ENCODE measurements around the gene SIPA1L3.
A peak's percentile ranks its signal among the peaks of the same experiment; 100 is the strongest.

SIPA1L3 gene

DNA sequence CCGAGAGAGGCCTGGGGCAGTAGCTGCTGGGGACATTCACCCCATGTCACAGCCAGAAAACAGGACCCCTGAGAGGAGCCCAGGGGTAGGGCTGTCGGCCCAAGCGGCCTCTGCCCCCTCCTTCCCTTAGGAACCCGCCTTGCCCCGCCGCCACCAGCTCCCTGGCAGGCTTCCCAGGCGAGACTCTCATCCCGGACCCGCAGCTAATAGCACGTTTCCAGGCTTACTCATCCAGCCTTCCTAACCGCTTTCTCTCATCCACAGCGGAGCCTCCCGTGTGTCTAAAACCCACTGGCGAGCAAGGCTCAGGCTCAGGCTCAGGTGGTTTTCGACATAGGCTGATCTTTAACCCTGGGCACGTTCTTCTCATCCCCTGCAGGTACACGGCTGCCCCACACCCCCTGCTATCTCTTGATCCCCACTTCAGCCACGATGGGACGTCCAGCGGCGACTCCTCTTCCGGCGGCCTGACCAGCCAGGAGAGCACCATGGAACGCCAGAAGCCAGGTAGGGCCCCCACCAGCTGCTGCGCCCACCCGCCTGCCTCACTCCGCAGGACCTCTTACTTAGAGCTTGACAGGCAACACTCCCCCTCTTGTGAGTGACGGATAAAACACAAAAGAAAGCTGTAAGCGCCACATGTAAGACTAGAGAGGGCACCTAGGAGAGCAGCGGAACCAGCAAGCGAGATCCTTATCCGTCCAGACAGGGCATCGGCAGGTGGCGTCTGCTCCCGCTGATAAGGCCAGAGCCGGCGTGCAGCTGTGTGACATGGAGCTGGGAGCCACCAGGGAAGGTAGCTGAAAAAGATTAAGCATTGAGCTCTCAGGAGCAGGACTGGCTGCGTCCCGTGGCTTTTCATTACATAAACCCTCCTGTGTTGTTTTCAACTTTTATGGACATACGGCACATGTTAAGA is 245.7 kb downstream of the SIPA1L3 start:
- ATAC-seq, result no peak
- no peak for DNase-seq

DNA sequence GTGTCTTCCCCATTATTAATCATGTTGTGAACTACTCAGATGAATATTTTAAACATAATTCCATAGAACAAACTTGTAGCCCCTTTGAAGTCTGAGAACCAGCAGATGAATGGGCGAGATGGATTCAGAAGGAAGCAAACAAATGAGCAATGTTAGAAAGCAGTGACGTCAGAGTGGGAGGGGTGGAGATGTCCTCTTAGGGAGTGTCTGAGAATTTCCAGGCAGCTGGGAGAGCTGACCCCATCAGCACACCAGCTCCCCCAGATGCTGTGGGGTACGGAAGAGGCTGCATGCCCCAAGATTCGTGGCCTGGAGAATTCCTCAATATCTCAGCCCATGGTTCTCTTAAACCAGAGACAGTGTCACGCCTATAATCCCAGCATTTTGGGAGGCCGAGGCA is 248.4 kb downstream of the SIPA1L3 start:
- ATAC-seq (no peak), DNase-seq (no peak)

DNA sequence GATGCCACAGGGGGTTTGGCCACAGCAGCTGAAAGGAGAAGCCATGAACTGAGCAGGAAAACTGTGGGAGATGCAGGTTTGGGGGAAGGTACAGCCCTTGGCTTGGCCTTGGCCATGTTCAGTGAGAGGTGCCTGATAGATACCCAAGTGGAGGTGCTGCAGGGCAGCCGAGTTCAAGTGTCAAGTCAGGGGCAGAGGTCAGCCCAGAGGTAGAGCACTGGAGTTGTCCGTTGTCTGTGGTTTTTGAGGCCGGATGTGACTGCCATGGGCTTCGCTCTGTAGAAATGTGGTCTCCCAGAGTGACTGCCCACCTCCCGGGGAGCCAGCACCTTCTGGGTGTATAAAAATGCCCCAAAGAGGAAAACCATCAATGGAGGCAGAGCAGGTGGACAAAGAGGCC is 251.7 kb downstream of the SIPA1L3 start:
- no peak for DNase-seq
- ATAC-seq, result no peak

DNA sequence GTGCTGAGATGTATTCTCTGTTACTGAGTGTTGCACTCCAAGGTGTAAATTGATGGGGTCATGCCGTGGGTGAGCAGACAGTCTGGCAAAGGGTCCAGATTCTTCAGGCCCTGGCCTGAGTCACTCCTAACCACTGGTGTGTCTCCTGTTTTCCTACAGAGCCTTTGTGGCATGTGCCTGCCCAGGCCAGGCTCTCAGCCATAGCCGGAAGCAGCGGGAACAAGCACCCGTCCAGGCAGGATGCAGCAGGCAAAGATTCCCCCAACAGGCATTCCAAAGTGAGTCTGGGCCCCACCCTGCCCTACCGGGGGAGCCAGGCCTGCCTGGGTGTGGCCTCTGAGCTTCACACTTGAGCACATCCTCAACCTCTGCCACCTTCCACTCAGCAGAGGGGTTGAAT is 255.1 kb downstream of the SIPA1L3 start:
- ATAC-seq, result no peak
- DNase-seq, result no peak

DNA sequence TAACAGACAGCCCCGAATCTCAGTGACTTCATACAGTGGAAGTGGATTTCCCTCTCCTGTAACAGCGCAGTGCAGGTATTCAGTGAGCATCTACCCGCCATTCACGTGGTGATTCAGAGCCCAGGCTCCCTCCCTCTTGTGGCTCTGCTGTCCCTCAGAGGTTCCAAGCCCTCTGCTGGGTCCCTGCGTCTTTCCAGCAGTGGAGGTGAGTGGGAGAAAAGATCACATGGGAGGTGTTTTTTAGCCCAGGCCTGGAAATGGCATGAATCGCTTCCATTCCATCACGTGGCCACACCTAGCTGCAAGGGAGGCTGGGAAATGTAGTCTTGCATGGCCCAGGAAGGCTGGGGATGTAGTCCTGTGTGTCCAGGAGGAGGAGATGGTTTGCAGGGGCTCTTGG is 255.6 kb downstream of the SIPA1L3 start:
- DNase-seq, result no peak
- ATAC-seq, result no peak

DNA sequence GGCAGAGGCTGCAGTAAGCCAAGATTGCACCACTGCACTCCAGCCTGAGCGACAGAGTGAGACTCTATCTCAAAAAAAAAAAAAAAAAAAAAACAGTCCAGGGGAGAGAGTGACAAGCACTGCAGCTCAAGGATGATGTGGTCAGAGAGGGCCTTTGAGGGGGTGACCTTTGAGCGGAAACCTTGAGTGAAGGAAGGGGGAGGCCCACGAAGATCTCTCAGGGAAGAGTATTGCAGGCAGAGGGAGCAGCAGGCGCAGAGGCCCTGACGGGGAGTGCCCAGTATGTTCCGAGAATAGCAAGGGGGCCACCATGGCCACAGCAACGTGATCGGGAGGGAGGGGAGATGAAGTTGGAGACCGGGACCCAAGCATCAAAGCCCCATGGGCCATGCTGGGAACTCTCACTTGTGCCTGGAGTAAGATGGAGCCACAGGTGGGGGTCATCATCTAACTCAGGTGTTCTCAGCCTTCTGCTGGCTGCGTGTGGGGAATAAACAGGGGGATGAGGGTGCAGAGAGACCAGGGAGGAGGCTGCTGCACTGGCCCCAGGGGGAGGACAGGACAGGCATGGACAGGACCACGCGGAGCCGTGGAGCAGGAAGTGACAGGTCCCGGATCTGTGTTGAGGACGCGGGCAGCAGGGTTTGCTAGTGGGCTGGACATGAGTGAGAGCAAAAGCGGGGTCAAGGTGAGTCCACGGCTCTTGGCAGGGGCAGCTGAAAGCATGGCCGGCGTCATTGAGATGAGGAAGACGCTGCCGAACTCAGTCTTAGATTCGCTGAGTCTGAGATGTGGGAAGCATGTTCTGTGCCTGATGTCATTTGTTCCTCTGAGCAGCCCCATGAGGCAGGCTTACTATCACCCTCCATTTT is 256.6 kb downstream of the SIPA1L3 start:
- DNase-seq (no peak), ATAC-seq (peak; percentile 65)

DNA sequence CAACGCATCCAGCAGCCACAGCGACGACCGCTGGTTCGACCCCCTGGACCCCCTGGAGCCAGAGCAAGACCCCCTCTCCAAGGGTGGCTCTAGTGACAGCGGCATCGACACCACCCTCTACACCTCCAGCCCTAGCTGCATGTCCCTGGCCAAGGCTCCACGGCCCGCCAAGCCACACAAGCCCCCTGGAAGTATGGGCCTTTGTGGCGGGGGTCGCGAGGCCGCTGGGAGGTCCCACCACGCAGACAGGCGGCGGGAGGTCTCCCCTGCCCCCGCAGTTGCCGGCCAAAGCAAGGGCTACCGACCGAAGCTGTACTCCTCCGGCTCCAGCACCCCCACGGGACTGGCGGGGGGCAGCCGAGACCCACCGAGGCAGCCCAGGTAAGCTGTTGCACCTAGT is 257.5 kb downstream of the SIPA1L3 start:
- ATAC-seq (no peak), DNase-seq (no peak)

DNA sequence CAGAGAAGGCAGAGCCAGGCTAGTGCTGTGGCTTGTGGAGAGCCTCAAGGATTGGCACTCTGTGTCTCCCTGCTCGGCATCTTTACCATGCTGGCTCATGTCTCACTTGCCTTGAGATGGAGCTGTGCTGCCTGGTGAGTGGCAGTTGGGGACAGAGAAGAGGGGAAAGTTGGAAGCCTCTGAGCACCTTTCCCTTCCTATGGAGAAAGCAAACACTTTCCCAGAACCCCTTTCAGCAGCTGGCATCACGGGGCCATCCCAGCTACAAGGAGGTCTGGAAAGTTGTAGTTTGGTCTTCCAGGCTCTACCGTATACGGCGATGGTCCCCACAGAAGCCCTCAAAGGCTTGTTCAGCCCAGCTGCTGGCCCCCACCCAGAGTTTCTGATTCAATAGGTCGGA is 258.3 kb downstream of the SIPA1L3 start:
- ATAC-seq, result no peak
- DNase-seq, result no peak

DNA sequence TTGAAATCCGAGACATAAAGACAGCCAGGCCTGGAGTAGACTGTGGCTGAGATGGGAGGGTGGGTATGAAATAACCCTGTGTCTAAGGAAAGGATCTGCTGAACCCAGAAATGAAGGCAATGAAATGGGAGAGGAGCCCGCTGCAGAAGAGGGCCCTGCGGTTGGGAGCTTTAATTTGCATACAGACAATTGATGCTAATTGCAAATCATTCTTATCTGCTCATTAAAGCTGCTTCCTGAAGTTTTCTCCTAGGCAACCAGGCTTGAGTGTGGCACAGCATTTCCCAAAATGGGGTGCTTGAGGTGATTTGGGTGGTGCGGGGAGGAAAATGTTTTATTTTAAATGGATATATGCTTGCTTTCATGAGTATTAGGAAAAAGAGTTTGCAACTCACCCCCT is 261.6 kb downstream of the SIPA1L3 start:
- DNase-seq (no peak), ATAC-seq (no peak)

DNA sequence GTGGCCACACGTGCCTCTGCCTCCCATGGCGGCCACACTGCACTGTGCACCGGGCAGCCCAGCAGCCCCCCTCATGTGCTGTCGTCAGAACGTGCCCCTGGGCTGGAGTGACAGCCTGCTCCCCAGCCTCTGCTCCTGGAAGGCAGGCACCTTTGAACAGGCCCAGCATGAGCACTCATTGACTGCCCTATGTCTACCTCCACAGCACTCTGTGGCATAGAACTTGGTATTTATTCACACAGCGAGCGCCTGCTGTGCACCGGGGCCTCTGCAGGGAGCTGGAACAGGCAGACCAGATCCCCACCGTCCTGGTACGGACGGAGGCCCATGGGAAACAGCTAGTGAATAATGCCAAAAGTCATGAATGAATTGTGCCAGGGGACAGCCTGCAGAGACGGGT is 263.3 kb downstream of the SIPA1L3 start:
- ATAC-seq (no peak), DNase-seq (no peak)

DNA sequence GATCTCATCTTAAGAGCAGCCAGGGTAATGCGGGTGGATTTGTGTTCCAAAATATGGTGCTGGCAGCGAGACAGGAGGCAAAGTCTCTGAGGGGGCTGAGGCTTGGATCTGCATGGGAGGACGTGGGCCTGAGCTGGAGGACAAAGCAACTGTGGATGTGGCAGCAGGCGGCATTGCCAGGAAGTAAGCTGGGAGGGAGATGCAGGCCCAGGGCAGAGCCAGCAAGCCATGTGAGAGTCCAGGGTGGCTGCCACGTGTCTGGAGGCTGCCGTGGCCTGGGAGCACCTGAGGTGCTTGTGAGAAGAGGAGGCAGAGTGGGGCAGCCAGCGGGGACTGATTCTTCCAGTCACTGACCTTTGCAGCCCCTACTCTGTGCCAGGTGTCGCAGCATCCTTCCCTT is 265.0 kb downstream of the SIPA1L3 start:
- DNase-seq (no peak), ATAC-seq (no peak)

DNA sequence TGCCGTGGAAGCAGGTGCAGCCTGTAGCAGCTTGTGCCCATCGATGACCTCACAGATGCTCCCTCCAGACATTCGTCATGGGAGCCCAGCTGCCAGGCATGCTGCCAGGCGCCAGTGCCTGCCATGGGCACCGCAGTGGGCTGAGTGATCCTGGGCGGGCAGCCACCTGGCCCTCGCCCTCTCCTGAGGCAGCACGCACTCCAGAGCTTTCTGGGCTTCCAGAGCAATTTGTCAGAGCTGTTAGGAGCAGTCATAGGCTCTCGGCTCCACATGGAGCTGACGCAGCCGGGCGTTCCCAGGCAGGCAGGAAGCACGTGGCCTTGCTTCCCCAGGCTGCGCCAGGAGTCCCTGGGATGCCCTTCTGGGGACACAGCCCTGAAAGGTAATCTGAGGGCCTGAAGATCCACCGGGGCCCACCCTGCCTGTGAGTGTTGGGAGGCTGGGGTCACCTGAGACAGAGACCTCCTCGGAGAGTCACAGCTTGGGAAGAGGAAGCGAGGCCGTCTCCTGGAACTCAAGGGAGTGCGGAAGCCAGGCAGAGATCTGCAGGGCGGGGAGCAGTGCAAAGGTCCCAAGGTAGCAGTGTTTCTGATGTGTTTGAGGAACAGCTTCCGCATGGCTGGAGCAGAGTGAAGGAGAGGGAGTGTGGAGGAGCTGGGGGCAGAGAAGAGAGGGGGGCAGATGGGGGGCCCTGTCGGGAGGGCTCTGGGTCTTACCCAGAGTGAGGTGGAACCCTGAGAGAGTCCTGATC is 266.5 kb downstream of the SIPA1L3 start:
- no peak for DNase-seq
- ATAC-seq, result peak; percentile 9

DNA sequence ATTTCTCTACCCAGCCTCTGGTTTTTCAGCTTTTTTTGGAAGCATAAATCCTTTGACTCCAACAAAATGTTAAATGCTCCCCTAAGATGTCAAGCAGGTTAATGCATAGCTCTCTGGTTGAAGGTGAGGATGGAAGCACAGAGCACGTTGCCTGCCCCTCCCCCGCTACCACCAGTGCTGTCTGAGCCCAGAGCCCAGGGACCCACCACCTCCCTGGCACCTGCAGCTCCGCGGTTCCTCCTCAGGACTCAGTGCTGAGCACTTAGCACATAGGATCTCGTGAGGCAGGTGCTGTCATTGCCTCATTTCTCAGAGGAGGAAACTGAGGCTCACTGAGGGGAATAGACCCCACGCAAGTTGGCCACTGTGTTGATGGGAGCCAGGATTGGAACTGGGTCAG is 268.4 kb downstream of the SIPA1L3 start:
- no peak for DNase-seq
- ATAC-seq, result no peak

DNA sequence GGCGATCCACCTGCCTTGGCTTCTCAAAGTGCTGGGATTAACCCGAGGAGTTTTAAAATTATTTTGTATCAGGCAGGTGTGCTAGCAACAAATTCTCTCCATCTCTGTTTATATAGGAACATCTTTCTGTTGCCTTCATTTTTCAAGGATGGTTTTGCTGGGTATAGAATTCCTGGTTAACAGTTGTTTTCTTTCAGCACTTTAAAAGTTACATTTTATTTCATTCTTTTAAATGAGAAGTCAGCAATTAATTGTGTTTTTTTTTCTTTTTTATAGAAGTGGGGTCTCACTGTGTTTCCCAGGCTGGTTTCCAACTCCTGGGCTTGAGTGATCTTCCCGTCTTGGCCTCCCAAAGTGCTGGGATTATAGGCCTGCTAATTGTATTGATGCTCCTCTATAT is 273.1 kb downstream of the SIPA1L3 start:
- no peak for ATAC-seq

DNA sequence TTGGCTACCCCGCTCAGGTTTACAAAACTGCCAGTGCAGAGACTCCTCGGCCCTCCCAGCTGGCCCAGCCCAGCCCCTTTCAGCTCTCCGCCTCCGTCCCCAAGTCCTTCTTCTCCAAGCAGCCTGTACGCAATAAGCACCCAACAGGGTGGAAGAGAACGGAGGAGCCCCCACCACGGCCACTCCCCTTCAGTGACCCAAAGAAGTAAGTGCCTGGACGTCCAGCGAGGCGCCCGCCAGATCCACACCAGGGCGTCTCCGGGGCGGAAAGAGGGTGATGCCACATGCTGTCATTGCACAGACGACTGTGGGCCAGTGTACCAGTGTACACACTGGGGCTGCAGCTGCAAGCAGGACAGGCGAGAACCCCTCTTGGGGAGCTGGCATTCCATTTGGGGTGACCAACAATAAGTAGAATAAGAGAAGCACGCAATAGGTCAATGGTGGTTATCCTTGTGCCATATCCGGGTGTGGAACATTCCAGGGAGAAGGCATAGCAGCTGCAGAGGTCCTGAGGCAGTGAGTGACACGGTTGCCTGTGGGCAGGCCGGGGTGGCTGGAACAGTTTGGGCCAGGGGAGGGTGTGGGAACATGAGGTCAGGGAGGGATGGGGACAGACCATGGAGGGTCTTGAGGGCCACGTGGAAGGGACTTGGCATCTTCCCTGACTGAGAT is 275.7 kb downstream of the SIPA1L3 start:
- ATAC-seq, result no peak

More for the DNA sequence above, 273.1 kb downstream of the SIPA1L3 start:
- no peak for DNase-seq

DNA sequence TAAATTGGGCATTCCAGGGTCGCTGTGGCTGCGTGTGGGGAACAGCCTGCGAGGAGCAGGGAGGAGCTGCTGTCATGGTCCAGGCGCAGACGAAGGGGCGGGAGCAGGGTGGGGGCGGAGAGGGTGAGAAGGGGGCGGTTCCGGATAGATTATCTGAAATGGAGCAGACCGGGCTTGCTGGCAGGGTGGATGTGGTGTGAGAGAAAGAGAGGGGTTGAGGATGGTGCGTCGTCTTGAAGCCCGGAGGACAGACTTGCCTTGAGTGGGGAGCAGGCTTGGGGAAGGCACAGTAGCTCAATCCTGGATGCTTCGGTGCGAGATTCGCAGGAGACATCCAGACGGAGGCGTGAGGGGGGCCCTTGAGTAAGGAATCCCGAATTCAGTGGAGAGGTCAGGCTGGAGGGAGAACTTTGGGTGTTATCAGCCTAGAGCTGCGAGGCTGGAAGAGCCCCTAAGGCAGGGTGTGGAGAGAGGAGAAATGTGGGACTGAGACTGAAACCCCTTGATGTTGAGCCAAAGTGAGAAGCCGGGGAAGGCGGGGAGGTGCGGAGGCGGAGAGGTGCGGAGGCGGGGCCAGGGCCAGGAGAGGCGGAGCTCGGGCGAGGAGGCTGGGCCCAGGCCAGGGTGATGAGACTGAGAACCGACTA is 276.4 kb downstream of the SIPA1L3 start:
- DNase-seq (no peak), ATAC-seq (no peak)

More for the DNA sequence above, 275.7 kb downstream of the SIPA1L3 start:
- no peak for DNase-seq

DNA sequence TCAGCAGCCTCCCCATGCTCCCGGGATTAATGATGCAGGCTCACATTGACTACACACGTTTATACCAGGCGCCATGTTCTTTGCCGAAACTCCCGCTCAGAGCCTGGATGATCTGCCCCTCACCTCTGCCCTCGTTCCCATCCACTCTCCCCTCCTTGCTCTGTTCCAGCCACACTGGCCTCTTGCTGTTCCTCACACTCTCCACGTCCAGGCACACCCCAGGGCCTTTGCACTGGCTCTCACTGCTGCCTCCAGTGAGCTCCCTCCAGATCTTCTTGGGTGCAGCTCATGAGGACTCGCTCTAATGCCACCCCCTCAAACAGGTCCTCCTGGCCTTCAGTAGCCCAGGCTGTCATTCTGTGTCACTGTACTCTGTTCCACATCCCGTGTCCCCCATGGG is 277.8 kb downstream of the SIPA1L3 start:
- DNase-seq (no peak), ATAC-seq (no peak)

DNA sequence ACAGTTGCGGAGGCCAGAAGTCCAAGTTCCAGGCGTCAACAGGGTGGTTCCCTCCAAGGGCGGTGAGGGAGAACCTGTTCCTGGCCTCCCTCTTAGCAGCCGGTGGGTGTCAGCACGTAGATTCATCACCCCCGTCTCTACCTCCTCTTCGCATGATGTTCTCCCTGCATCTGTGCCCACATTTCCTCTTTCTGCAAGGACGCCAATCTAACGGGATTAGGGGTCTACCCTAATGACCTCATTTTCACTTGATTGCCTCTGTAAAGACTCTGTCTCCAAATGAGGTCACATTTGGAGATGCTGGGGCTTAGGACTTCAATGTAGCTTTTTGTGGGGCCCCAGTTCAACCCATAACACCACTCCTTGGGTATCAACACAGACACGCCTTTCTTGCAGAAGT is 278.6 kb downstream of the SIPA1L3 start:
- no peak for DNase-seq
- no peak for ATAC-seq

DNA sequence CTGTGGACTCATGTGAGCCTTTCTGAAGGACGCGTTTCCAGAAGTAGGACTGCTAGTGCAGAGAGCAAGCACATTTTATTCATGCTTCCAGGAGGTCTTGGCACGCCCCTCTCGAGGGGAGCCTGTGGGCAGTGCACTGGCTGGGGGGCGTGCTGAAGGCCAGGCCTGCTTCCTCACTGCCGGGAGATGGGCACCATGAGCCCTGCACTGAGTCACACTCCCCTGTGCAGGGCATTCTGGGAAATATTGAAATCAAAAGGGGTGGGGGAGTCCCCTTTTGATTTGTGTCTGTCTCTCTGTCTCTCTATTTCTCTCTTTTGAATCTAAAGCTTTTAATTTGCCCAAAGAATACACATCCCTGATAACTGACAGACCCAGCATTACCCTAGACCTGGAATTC is 283.1 kb downstream of the SIPA1L3 start:
- ATAC-seq, result peak; percentile 79
- DNase-seq, result peak; percentile 32

DNA sequence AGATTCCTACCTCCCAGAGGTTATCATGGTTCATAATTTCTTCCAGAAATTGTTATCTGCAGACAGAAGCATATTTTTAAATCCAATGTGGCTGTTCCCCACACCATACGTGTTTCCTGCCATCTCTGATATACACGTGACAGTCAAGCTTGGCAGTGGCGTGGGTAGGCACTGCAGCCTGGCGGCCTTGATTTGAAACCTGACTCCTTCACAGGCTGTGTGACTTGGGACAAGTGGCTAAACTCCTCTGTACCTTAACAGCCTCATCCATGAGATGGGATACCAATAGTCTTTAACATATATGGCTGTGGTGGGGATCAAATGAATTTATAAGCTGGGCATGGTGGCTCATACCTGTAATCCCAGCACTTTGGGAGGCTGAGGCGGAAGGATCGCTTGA is 283.8 kb downstream of the SIPA1L3 start:
- no peak for ATAC-seq
- DNase-seq, result no peak

DNA sequence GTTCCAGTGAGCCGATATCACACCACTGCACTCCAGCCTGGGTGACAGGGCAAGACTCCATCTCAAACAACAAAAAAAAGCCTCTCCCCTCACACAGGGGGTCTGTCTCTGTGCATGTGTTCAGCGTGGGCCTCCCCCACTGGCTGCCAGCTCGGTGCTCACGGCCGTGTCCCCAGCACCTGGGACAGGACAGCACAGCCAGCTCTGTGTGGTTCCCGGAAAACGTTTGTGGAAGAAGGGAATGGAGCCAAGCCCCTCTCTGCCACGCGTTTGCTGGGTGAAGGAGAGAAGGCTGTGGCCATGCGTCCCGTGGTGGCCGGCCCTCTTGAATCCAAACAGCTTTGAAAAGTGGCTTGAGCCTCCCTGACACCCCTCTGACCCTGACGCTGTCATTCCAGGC is 284.7 kb downstream of the SIPA1L3 start:
- DNase-seq, result no peak
- no peak for ATAC-seq
